ENCODE measurements around the gene CXCL12. TPM values are rescaled to one million over a fixed set of nuclear protein-coding genes. Genes with fewer than 3 reads are reported as not detected.

CXCL12 gene
- total RNA-seq, result 14.0 TPM

GRCh38 chr10:44385026-44385695 lies at the start of gene CXCL12:
CXCL12 (minus strand) TSS chr10:44385097; CDS start chr10:44385005, 92 bp downstream.
- no peak for ATAC-seq

GRCh38 chr10:44427479-44427878 lies 42.6 kb upstream of the CXCL12 start:
- no peak for ATAC-seq

DNA sequence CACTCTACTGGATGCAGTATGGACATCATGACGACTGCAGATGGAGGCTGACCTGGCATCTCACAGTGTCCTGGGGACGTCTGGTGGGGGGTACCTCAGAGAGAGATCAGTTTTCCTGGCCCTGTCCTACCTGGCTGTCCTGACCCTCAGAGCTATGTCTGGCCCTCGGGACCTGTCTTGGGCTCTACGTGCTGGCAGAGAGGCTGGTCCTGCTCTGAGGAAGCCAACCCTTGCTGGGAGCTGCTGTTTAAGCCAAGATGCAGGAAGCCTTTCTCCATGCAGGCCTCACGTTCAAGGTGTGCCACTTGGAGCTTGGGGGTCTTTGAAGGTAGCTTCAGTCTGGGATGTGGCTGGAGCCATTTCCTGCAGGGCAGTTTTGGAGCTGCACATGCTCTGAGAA lies 42.1 kb upstream of the CXCL12 start:
- ATAC-seq, result no peak

GRCh38 chr10:44426247-44427034 lies 41.5 kb upstream of the CXCL12 start:
- ATAC-seq, result no peak

- no peak for ATAC-seq
Measured at GRCh38 chr10:44425466-44425865, 40.6 kb upstream of the CXCL12 start.

- ATAC-seq, result no peak
Measured at GRCh38 chr10:44424957-44425356, 40.1 kb upstream of the CXCL12 start.

- no peak for ATAC-seq
Measured at GRCh38 chr10:44424298-44424697, 39.4 kb upstream of the CXCL12 start.

DNA sequence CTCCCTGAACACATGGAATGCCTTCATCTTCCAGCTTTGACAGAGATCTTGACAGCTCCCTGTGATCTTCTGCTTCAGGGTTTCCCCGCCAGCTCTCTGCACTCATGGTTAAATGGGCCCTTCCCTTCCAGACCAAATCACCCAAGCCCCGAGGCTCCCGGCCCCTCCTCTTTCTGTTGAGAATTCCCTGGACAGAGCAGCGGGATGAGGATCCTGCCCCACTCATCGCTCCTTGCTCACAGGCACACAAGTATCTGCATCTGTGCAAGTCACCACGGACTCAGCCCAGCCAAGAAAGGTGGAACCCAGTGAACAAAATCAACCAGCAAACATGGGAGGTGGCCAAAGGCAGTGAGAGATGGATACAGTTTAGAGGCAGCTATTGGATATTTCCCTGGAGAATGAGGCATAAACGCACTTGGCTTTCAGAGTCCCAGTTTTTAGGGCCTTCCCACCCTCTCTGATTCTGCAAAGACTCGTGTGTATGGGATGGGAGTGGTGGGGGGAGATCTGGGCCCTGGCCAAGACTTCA lies 37.7 kb upstream of the CXCL12 start:
- ATAC-seq, result no peak

DNA sequence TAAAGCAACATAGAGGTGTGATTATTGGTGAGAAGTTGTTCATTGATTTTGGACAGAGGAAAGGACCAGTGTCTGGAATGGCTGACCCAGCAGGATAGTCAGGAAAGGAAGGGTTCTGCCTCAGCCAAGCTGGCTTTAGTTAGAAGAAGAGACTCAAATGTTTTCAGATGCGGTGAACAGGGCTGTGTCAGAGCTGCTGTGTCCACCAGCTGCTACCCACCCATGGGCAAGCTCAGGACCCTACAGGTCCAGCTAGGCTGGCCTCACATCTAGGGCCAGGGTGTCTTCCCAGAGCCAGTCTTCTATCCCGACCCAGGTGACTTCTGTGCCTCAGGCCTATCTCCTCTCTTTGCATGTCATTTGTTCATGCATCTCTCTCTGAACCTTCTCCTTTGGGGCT lies 37.3 kb upstream of the CXCL12 start:
- ATAC-seq, result no peak

- ATAC-seq, result no peak
Measured at GRCh38 chr10:44419790-44420549, 35.1 kb upstream of the CXCL12 start.

DNA sequence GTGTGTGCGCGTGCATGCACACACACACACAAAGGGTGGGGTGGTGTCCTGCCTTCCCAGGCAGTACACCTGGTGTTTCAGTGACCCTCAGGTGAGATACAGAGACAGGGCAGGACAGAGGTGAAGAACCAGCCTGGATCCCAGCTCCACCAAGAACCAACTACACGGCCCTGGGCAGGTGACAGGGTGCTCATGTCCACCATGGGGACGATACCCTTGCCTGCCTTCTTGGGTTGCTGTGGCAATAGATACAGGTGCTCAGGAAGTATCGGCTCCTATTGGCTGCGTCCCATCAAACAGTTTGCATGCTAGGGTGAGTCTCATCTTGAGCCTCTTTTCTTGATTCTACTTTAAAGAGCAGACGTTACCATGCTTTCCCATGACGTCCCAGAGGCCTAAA lies 33.7 kb upstream of the CXCL12 start:
- no peak for ATAC-seq

- ATAC-seq, result no peak
Measured at GRCh38 chr10:44417761-44418160, 32.9 kb upstream of the CXCL12 start.

- ATAC-seq, result no peak
Measured at GRCh38 chr10:44416936-44417335, 32.0 kb upstream of the CXCL12 start.

GRCh38 chr10:44416021-44416771 lies 31.3 kb upstream of the CXCL12 start:
- ATAC-seq, result no peak

GRCh38 chr10:44415121-44415520 lies 30.2 kb upstream of the CXCL12 start:
- ATAC-seq, result no peak

GRCh38 chr10:44413416-44413815 lies 28.5 kb upstream of the CXCL12 start:
- ATAC-seq, result no peak

- ATAC-seq, result no peak
Measured at GRCh38 chr10:44411251-44411650, 26.4 kb upstream of the CXCL12 start.

DNA sequence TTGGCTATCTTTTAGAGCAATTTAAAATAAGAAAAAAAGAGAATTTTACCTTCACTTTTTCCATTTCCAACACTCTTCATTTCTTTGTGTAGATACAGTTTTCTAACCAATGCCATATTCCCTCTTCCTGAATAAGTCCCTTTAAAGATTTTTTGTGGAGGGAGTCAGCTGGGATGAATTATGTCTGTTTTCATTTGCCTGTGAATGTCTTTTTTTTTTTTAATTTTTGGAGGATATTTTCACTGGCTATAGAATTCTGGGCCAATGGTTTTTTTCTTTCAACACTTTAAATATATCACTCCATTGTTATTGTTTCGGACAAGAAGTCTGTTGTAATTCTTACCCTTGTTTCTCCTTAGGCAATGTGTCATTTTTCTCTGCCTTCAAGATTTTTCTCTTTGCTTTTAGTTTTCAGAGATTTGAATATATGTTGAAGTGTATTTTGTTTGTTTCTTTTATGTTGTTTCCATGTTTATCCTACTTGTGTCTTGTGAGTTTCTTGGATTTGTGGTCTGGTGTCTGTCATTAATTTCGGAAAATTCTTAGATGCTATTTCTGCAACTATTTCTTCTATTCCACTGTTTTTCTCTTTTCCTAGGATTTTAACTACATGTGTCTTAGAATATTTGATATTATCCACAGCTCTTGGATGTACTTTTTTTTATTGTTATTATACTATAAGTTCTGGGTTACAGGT lies 20.0 kb upstream of the CXCL12 start:
- no peak for ATAC-seq

DNA sequence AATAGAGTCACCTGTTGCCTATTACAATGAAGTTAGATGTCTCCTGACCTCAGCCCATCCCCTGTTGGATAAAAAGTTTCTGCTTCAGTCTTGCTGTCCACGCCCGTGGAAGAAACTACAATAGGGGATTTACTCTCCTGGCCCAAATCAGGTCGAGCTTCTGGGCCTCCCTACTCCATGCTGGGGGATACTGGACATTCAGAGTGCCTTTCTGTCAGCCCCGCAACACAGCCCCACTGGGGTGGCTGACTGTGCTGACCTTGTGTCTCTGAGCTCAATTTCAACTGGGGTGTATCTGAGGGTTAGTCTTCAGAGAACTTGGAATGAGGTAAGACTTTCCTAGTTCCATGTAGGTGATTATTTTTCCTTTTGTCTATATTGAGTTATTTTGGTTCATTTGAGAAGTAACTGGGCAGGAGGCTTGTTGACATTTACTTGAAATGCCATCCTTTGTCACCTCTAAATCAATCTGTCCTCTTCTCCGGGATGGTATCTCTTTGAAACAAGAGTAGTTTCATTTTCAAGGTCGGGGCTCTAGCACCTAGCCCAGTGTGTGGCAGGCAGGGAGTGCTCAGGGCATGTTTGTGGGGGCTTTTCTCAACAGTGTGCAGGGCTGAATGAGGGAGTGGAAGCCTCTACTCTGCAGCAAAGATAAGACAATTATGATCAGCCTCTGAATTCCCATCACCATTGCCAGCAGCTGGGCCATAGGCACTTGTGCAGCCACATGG lies 17.7 kb upstream of the CXCL12 start:
- ATAC-seq, result no peak

- ATAC-seq, result no peak
Measured at GRCh38 chr10:44400541-44400940, 15.6 kb upstream of the CXCL12 start.
